Stimulated activated CD8-positive, alpha-beta memory T cell treated with anti-CD3 and anti-CD28 coated beads, Interleukin-15, amount 100 ng/mL, for 1 hour (primary cell): ENCODE results near the gene TPPP2.

Experiments
- DNase-seq: peaks from one replicate; pipeline ENCODE4 v3.0.0-alpha.2; 2020; ENCODE audit warnings: low read depth

The TPPP2 gene

DNA sequence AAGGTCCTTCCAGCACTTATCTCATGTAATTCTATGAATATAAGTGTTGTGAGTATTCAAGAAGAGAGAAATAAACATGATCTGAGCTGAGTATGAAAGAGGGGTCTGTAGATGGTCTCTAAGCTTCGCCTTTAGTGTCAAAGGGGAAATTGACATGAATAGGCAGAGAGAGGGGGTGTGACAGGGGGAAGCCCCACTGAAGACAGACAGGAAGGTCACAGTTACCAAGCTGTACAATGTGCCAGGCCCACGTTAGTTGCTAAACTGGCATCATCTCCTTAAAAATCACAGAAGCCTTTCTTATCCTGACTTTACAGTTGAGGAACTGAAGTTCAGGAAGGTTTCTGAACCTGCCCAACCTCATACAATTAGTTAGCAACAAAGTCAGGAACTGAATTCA, 47.7 kb downstream of the TPPP2 start:
- DNase-seq = no peak

- DNase-seq = no peak
These were observed 48.3 kb downstream of the TPPP2 start for GRCh38 chr14:21078287-21078686.

DNA sequence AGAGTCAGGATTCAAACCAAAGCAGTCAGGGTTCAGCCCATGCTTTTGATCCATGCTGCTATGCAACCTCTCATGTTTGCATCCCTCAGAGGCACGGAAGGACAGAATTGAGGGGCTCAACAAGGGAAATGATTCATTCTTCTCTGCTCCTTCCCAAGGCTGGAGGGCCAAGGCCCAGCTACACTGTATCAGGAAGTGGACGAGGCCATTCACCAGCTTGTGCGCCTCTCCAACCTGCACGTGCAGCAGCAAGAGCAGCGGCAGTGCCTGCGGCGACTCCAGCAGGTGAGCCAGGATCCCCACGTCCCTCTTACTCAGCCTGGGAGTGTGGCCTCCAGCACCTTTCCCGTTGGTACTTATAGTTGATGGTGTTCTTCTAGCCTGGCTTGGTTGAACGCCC, 48.7 kb downstream of the TPPP2 start:
- no peak for DNase-seq

DNA sequence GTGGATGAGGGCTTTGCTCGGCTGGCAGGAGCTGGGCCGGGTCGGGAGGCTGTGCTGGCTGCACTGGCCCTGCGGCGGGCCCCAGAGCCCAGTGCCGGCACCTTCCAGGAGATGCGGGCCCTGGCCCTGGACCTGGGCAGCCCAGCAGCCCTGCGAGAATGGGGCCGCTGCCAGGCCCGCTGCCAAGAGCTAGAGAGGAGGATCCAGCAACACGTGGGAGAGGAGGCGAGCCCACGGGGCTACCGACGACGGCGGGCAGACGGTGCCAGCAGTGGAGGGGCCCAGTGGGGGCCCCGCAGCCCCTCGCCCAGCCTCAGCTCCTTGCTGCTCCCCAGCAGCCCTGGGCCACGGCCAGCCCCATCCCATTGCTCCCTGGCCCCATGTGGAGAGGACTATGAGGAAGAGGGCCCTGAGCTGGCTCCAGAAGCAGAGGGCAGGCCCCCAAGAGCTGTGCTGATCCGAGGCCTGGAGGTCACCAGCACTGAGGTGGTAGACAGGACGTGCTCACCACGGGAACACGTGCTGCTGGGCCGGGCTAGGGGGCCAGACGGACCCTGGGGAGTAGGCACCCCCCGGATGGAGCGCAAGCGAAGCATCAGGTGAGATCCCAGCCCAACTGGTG, 51.6 kb downstream of the TPPP2 start:
- DNase-seq = no peak
